Neutrophil (primary cell): ENCODE measurements around the gene FGF3.

Source experiments
- H3K27ac ChIP-seq: fragments of 200-600 bp; sonication (generic); 2 replicates; pipeline ENCODE4 v1.5.1; 2016; ENCODE audit warnings: mild to moderate bottlenecking, moderate library complexity
- H3K27me3 ChIP-seq: fragments of 200-600 bp; sonication (generic); 2 replicates; pipeline ENCODE4 v1.6.0; 2016; ENCODE audit warnings: mild to moderate bottlenecking
- H3K36me3 ChIP-seq: fragments of 200-600 bp; sonication (generic); 2 replicates; pipeline ENCODE4 v1.5.1; 2017
- H3K4me1 ChIP-seq, 2 experiments: fragments of 200-600 bp in 1 of 2; sonication (generic) in 1 of 2; 1 replicate in 1 of 2; 2 replicates in 1 of 2; pipeline versions ENCODE4 v1.5.1 to v1.6.1; 2013 to 2016; ENCODE audit warnings: low read depth in 1 of 2, low read length in 1 of 2, mild to moderate bottlenecking in 1 of 2, moderate library complexity in 1 of 2; ENCODE audit not compliant: control insufficient read depth in 1 of 2, insufficient read depth in 1 of 2
- H3K4me3 ChIP-seq, 2 experiments: fragments of 200-600 bp in 1 of 2; sonication (generic) in 1 of 2; 1 replicate in 1 of 2; 2 replicates in 1 of 2; pipeline ENCODE4 v1.5.1; 2013 to 2016; ENCODE audit warnings: low read depth in 1 of 2, low read length in 1 of 2, mild to moderate bottlenecking in 1 of 2, moderate library complexity in 1 of 2
- H3K9me3 ChIP-seq: fragments of 200-600 bp; sonication (generic); 2 replicates; pipeline ENCODE4 v1.5.1; 2016
- CTCF ChIP-seq: fragments of 200-600 bp; sonication (generic); IDR thresholded peaks from 2 replicates; pipeline ENCODE4 v1.5.1; 2016; ENCODE audit warnings: antibody characterized with exemption

The FGF3 gene

GRCh38 chr11:69825941-69826340, 6.7 kb upstream of the FGF3 start:
- TF ChIP-seq CTCF = no peak
- Histone ChIP-seq H3K27ac (no peak overlapping the region), H3K27me3 (peaks cover 40% of the 10 kb centered on the region), H3K4me3 (no peak overlapping the region), H3K36me3 (no peaks in the 10 kb centered on the region), H3K4me1 (no peaks in the 10 kb centered on the region), H3K9me3 (no peaks in the 10 kb centered on the region)

- Histone ChIP-seq H3K27me3 (peaks cover 40% of the 10 kb centered on the region), H3K4me3 (no peak overlapping the region)
- TF ChIP-seq CTCF = no peak
Observed at GRCh38 chr11:69825037-69825834, 6.0 kb upstream of the FGF3 start.

DNA sequence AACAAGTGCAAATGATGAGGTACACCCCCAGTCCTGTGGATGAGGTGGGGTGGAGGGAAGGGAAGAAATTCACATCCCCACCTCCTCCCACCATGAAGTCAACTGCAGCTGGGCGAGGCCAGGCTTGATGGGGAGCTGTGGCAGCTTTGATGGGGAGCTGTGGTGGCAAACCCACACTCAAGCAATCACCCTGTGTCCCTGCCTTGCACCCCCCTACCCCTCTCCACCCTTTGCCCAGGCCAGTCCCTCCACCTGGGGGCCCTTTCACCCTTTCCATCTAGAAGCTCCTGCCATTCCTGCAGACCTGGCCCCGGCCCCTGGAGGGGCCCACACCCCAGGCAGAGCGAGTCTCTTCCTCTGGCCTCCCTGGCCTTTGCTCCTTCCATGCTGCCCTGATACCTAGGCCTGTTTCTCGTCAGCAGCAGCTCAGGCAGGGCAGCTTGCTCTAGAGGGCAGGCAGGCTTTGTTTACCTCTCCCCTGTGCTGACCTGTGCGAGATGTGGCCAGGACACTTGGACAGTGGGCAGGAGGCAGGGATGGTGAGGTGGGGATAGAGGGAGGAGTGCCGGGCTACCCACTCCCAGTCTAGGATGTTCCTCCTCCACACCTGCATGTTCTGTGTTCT, 4.5 kb upstream of the FGF3 start:
- H3K36me3 ChIP-seq = no peaks in the 10 kb centered on the region
- TF ChIP-seq CTCF = no peak
- no peak overlapping the region for H3K27ac ChIP-seq
- no peaks in the 10 kb centered on the region for H3K4me1 ChIP-seq
- H3K27me3 ChIP-seq = peaks cover 55% of the 10 kb centered on the region
- H3K4me3 ChIP-seq = no peak overlapping the region
- H3K9me3 ChIP-seq = no peaks in the 10 kb centered on the region

More at GRCh38 chr11:69825037-69825834, 6.0 kb upstream of the FGF3 start:
- Histone ChIP-seq H3K27ac (no peak overlapping the region), H3K4me1 (no peaks in the 10 kb centered on the region), H3K36me3 (no peaks in the 10 kb centered on the region), H3K9me3 (no peaks in the 10 kb centered on the region)

- Histone ChIP-seq H3K27me3 (peaks cover 64% of the 10 kb centered on the region), H3K27ac (no peak overlapping the region), H3K36me3 (no peaks in the 10 kb centered on the region), H3K9me3 (no peaks in the 10 kb centered on the region), H3K4me1 (no peaks in the 10 kb centered on the region), H3K4me3 (no peak overlapping the region)
- no peak for TF ChIP-seq CTCF
Observed at GRCh38 chr11:69822676-69823494, 3.7 kb upstream of the FGF3 start.

- TF ChIP-seq CTCF = no peak
- Histone ChIP-seq H3K4me3 (no peak overlapping the region), H3K27me3 (peaks cover 77% of the 10 kb centered on the region), H3K9me3 (no peaks in the 10 kb centered on the region), H3K4me1 (no peaks in the 10 kb centered on the region), H3K36me3 (no peaks in the 10 kb centered on the region), H3K27ac (no peak overlapping the region)
Observed at GRCh38 chr11:69821511-69822040, 2.4 kb upstream of the FGF3 start.
